SH-SY5Y (cell line): ENCODE measurements around the gene ARID4B.

Source experiments
- GATA2 ChIP-seq: IDR thresholded peaks from 2 replicates; pipeline ENCODE4 v1.6.1; 2011; ENCODE audit warnings: mild to moderate bottlenecking, low read depth, low read length
- GATA3 ChIP-seq: IDR thresholded peaks from 2 replicates; pipeline ENCODE4 v1.6.1; 2011; ENCODE audit warnings: low read depth, mild to moderate bottlenecking, low read length, moderate library complexity

- no peak for TF ChIP-seq GATA2
- TF ChIP-seq GATA3 = no peak
These were observed 38.3 kb upstream of the ARID4B start for GRCh38 chr1:235366286-235366685.
